ENCODE measurements around the gene TMC4.

Gene TMC4

DNA sequence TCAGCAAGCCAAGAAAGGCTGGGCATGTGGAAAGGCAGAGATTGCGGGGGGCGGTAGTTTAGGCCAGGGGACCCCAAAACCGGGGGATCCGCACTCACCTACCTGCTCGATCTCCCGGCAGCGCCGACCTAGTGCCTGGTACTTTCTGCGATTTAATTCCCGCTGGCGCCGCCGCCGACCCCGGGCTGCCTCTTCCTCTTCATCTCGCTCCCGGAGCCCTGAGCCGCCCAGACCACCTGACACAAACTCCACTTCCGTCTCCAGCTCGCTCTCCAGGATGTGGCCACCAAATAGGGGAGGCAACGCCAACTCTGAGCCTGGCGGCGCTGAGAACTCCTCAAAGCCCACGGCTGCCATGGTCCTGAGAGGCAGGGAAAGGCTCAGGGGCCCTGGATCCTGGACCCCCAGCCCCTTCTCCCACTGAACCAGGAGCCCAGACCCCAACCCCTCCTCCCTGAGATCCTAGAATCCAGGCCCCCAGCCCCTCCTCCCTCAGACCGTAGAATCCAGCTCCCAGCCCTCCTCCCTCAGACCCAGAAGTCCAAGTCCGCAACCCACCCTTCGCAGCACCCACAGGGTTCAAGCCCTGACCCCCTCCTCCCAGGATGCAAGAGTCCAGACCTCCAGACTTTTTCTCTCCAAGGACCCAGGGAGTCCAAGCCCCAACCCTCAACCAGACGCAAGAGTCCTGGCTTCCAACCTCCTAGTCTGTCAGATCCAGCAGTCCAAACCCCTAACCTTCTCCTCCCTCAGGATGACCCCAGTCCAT lies 58.4 kb downstream of the TMC4 start:
- peaks cover 15% of the 10 kb centered on the region for H3K4me1 ChIP-seq (ENCODE audit: insufficient read depth, low read length)
- H3K36me3 ChIP-seq (ENCODE audit: insufficient read depth, low read length), result peaks cover 28% of the 10 kb centered on the region
- peak overlapping the region; percentile 57 for H3K4me3 ChIP-seq (ENCODE audit: low read length)
- H3K9me3 ChIP-seq (ENCODE audit: low read length), result no peaks in the 10 kb centered on the region
- no peaks in the 10 kb centered on the region for H3K27me3 ChIP-seq (ENCODE audit: insufficient read depth, low read length)
- H2AFZ ChIP-seq (ENCODE audit: low read depth, low read length), result no peak overlapping the region
